Measurements from ENCODE around the gene CACUL1.

DNA sequence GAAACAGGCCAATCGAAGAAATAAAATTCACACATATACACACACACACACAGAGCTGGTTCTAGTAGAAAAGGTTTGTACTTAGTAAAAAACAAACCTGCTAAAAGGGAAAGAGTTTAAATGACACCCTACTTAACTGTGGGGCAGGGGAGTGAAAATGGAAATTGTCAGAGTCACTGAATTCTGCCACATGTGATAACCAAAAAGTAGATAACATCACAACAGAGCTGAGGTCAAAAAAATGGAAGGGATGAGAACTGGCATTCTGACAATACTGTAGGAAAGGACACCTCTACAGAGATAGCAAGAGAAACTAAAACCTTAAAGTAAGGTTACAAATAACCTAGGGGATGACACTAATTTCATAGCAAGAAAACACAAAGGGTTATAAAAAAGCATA is 74.6 kb downstream of the CACUL1 start:
- no peak for TF ChIP-seq POLR2A (IDR thresholded peaks at IDR 0.05; ENCODE audit: low read depth)
- TF ChIP-seq, protein P1, sequence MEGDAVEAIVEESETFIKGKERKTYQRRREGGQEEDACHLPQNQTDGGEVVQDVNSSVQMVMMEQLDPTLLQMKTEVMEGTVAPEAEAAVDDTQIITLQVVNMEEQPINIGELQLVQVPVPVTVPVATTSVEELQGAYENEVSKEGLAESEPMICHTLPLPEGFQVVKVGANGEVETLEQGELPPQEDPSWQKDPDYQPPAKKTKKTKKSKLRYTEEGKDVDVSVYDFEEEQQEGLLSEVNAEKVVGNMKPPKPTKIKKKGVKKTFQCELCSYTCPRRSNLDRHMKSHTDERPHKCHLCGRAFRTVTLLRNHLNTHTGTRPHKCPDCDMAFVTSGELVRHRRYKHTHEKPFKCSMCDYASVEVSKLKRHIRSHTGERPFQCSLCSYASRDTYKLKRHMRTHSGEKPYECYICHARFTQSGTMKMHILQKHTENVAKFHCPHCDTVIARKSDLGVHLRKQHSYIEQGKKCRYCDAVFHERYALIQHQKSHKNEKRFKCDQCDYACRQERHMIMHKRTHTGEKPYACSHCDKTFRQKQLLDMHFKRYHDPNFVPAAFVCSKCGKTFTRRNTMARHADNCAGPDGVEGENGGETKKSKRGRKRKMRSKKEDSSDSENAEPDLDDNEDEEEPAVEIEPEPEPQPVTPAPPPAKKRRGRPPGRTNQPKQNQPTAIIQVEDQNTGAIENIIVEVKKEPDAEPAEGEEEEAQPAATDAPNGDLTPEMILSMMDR (IDR thresholded peaks at IDR 0.05) = no peak
